GM19043 (cell line): ENCODE measurements around the gene CSF1.
"Not testable (repeated sequence)": the region's sequence is repeated elsewhere in the genome, so short reads cannot be mapped to it uniquely, and the experiment has no call there.

Source experiments
- ATAC-seq: cut with Tn5 transposase; IDR thresholded peaks from one replicate; pipeline ENCODE4 v1.9.1; 2021; ENCODE audit warnings: low read depth; ENCODE audit not compliant: unreplicated experiment

The CSF1 gene

DNA sequence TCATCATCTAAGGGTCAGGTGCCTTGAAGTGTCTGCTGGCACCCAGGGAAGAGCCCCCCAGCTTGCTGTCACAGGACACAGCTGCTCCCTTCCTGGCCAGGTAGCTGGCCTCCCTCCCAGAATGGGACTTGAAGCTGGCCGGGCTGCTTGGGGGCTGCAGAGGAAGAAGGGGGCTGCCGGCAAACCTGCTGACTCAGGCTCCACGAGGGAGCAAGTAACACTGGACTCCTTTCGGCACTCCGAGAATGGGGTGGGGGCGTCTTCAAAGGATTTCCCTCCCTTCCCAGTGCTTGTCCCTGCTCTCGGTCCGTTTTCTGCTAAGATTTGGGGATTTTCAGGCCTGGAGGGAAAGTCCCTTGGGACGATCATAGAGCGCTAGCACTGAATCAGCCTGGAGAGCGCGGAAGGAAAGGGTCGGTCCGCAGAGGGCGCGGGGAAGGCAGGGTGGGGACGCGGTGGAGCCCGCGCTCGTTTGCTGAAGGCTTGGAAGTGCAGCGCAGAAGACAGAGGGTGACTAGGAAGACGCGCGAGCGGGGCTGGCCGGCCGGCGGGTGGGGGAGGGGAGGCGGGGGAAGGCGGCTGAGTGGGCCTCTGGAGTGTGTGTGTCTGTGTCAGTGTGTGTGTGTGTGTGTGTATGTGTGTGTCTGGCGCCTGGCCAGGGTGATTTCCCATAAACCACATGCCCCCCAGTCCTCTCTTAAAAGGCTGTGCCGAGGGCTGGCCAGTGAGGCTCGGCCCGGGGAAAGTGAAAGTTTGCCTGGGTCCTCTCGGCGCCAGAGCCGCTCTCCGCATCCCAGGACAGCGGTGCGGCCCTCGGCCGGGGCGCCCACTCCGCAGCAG lies at the start of gene CSF1:
Gene CSF1 (plus strand): TSS at position 727 of the 840 bp plus-strand sequence. CDS start 175 bp downstream, outside the sequence.
- no peak for ATAC-seq

- not testable (repeated sequence) for ATAC-seq
Measured at GRCh38 chr1:109861616-109862015, 49.0 kb upstream of the CSF1 start.

GRCh38 chr1:109863667-109864046 lies 47.0 kb upstream of the CSF1 start:
- no peak for ATAC-seq

- ATAC-seq, result no peak
Measured at GRCh38 chr1:109864047-109864822, 46.4 kb upstream of the CSF1 start.

- no peak for ATAC-seq
Measured at GRCh38 chr1:109864930-109865612, 45.6 kb upstream of the CSF1 start.

GRCh38 chr1:109866071-109866470 lies 44.6 kb upstream of the CSF1 start:
- no peak for ATAC-seq

DNA sequence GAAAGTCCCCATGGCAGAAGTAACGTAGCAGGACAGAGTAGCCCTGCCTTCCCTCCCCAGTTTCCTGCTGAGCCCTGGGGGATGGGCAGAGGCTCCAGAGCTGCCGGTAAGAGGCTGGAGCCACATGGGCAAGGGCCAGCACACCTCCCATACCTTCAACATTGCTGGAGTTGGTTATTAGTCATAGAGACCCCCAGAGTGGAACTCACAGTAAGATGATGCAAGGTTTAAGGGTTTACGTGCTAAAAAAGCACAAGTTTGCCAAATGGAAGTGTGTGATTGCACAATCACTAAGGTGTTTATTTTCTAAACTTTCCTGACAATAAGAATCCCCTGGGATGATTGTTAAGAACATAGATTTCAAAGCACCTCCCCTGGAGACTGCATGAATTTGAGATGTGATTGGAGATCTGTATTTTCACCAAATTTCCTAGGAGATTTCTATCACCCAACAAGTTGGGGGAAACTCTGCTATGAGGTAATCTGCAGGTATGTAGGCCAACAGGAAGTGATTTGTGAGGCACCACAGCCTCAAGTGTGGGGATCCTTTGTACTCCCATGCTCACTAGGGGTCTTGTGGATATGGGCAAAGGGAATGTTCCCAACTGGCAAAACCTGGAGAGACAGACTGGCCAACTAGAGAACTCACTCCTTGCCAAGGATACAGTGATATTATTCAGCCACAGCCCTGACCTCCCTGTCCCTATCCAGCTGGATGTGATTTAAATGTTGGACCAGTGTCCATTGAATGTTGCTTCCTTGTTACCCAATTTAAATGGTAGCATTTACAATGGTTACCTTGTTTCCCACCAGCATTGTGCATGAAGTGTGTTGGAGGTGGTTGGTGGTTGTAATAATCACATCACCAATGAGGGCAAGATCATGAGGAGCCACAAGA lies 37.1 kb upstream of the CSF1 start:
- ATAC-seq, result no peak

GRCh38 chr1:109874445-109874844 lies 36.2 kb upstream of the CSF1 start:
- ATAC-seq, result no peak

DNA sequence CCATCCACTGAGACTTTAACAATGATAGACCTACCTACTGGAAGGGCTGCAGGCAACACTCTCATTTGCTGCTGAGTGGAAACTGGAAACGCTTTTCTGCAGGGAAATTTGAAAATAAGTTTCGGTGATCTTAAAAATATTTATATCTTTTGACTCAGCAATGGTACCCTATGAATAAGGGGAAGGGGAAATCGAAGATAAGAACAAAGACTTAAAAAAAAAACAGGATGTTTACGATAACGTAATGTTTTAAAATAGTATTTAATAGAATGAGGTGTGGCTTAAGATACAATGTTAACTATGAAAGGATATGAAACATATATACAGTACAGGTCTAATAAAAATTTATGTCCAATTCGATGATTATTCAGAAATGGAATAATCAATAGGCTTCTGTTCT lies 34.8 kb upstream of the CSF1 start:
- ATAC-seq, result no peak

DNA sequence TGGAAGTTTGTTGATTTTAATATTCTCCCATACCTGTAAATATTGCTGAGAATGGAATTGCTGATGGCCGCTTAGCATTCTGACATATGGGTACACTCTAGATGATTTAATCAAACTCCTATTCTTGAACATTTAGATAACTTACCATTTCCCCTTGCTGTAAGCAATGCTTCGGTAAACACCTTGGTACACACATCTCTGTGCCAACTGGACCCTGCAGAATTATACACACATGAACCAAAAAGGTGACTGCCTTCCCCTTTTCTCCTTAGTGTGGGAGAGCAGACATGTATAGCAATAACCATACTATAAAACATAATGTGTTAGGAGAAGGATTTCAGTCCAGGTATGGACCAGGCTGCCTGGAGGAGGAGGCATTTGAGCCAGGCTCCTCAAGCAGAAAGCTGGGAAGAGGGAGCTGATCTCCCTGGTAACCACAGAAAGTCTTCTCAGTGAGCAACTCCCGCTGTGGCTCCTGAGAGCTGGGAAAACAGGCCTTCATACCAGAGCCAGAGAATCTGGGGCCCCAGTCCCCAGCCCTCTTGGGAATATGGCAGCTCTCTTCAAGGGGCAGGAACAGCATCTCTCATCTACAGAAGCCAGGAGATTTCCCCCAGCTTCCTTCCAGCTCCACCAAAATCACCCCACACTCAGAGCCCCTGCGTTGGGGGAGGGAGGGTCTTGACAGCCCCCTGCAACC lies 33.9 kb upstream of the CSF1 start:
- no peak for ATAC-seq

GRCh38 chr1:109877317-109877771 lies 33.3 kb upstream of the CSF1 start:
- no peak for ATAC-seq

- ATAC-seq, result no peak
Measured at GRCh38 chr1:109877776-109878175, 32.9 kb upstream of the CSF1 start.

DNA sequence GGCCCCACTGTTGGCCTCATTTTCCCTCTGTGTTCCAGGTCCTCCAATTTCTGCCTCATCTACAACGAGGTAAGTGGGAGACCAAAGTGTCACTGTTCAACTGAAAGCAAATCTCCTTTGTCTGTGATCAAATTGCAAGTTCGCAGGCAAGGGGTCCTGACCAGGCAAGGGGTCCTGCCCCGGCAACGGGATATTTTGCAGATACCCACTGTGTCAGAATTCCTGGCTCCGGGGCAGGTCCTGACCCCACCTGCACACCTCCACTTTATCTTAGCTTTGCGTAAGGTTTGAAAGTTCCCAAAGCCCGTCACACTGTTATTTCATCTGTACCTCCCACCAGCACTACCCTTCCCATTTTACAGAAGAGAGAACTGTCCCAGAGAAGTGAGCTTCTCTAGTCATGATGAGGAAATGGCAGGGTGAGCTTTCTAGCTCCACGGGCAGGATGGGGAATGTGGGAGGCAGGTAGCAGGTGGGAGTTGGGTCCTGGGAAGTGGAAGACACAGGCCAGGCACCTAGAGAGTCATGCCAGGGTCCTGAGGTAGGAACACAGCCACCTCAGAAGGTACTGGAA lies 32.0 kb upstream of the CSF1 start:
- ATAC-seq, result no peak

DNA sequence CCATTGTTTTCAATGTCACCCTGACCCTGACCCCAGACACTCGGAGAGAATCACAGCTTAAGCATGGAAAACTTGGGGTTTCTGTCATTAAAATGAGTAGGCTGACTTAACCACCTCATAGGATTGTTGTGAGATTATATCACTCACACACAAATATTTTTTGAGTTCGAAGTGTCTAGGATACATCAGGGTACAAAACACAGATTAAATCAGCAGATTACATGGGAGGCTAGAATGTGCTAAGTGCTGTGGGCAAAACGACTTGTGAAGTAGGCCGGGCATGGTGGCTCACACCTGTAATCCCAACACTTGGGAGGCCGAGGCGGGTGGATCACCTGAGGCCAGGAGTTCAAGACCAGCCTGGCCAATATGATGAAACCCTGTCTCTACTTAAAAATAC lies 31.3 kb upstream of the CSF1 start:
- not testable (repeated sequence) for ATAC-seq

- no peak for ATAC-seq
Measured at GRCh38 chr1:109879881-109880525, 30.6 kb upstream of the CSF1 start.

GRCh38 chr1:109880971-109881894 lies 29.4 kb upstream of the CSF1 start:
- no peak for ATAC-seq

GRCh38 chr1:109881906-109882287 lies 28.8 kb upstream of the CSF1 start:
- ATAC-seq, result no peak
